ENCODE data around the gene DEFB118. TPM values are rescaled to one million over a fixed set of nuclear protein-coding genes. Genes with fewer than 3 reads are reported as not detected.

Gene DEFB118
- total RNA-seq, 2 experiments from 2014 or later, result not detected

DNA sequence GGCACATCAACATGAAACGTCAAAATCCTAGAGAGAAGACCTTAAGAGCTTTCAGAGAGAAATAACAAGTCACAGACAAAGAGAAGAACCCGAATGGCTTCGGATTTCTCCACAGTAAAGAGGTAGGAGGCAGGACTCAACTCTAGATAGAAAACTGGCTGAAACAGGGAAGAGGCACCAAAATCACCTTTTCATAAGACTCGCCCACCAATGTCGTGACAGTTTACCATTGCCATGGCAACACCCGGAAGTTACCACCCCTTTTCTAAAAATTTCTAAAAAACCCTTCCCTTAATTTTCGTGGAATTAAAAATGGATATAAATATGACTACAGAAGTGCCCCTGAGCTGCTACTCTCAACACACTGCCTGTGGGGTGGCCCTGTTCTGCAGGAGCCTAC, 49.9 kb downstream of the DEFB118 start:
- Mint-ChIP-seq H3K36me3 (ENCODE audit: low read depth) (no peaks in the 10 kb centered on the region), H3K27me3 (peaks cover 4% of the 10 kb centered on the region), H3K4me1 (ENCODE audit: low read depth) (no peaks in the 10 kb centered on the region), H3K4me3 (no peak overlapping the region), H3K9me3 (no peaks in the 10 kb centered on the region), H3K27ac (no peak overlapping the region)
- intact Hi-C loops (cut with micrococcal nuclease), result no loop called here
- ChIA-PET CTCF (no interaction called here), POLR2A (no interaction called here)
- no peak for DNase-seq
- ATAC-seq, result no peak
- TF ChIP-seq CTCF (IDR thresholded peaks at IDR 0.05), result no peak

Other genes starting within 250 kb of the DEFB118 start
- gene DEFB115, start 110.9 kb upstream of the DEFB118 start, total RNA-seq, result not detected
- not detected for gene DEFB116, start 60.0 kb upstream of the DEFB118 start, total RNA-seq
- not detected for gene DEFB119, start 22.0 kb downstream of the DEFB118 start, total RNA-seq
- gene DEFB121, start 37.6 kb downstream of the DEFB118 start, total RNA-seq, result not detected
- not detected for gene DEFB123, start 72.0 kb downstream of the DEFB118 start, total RNA-seq
- gene DEFB124, start 106.5 kb downstream of the DEFB118 start, total RNA-seq, result not detected
- gene REM1, start 106.7 kb downstream of the DEFB118 start, total RNA-seq, result not detected
- 10 to 100 TPM; 91.6 to 95.5 TPM for gene HM13, start 145.8 kb downstream of the DEFB118 start, total RNA-seq
- under 1 TPM; 0.41 to 0.54 TPM for gene ID1, start 236.7 kb downstream of the DEFB118 start, total RNA-seq

Measured in activated CD8-positive, alpha-beta T cell treated with anti-CD3 and anti-CD28 coated beads for 36 hours (primary cell).